ENCODE data around the gene ABL1.

ABL1 gene

GRCh38 chr9:130918101-130918825, 83.2 kb downstream of the ABL1 start:
- DNase-seq (ENCODE audit: low spot score) = no peak

GRCh38 chr9:130918826-130919558, 83.9 kb downstream of the ABL1 start:
- no peak for DNase-seq (ENCODE audit: low spot score)

- DNase-seq (ENCODE audit: low spot score) = no peak
Measured at GRCh38 chr9:130919559-130920145, 84.6 kb downstream of the ABL1 start.

- no peak for DNase-seq (ENCODE audit: low spot score)
Measured at GRCh38 chr9:130920233-130920632, 85.2 kb downstream of the ABL1 start.

- DNase-seq (ENCODE audit: low spot score) = no peak
Measured at GRCh38 chr9:130920762-130921299, 85.8 kb downstream of the ABL1 start.

GRCh38 chr9:130921300-130921988, 86.4 kb downstream of the ABL1 start:
- no peak for DNase-seq (ENCODE audit: low spot score)

GRCh38 chr9:130921989-130922892, 87.2 kb downstream of the ABL1 start:
- no peak for DNase-seq (ENCODE audit: low spot score)

- no peak for DNase-seq (ENCODE audit: low spot score)
Measured at GRCh38 chr9:130922893-130923610, 88.0 kb downstream of the ABL1 start.

GRCh38 chr9:130923611-130924447, 88.8 kb downstream of the ABL1 start:
- DNase-seq (ENCODE audit: low spot score) = no peak

- no peak for DNase-seq (ENCODE audit: low spot score)
Measured at GRCh38 chr9:130924448-130924788, 89.4 kb downstream of the ABL1 start.

- DNase-seq (ENCODE audit: low spot score) = no peak
Measured at GRCh38 chr9:130925050-130925678, 90.1 kb downstream of the ABL1 start.

- DNase-seq (ENCODE audit: low spot score) = no peak
Measured at GRCh38 chr9:130927338-130927737, 92.3 kb downstream of the ABL1 start.

- DNase-seq (ENCODE audit: low spot score) = no peak
Measured at GRCh38 chr9:130927995-130928900, 93.2 kb downstream of the ABL1 start.

GRCh38 chr9:130929571-130930038, 94.6 kb downstream of the ABL1 start:
- DNase-seq (ENCODE audit: low spot score) = no peak

GRCh38 chr9:130930132-130930803, 95.2 kb downstream of the ABL1 start:
- no peak for DNase-seq (ENCODE audit: low spot score)

GRCh38 chr9:130930804-130931349, 95.8 kb downstream of the ABL1 start:
- no peak for DNase-seq (ENCODE audit: low spot score)

All from hematopoietic multipotent progenitor cell treated with erythropoietin and hydrocortisone succinate and interleukin-3 and kit ligand, for 17 days (in vitro differentiated cells).